Measurements from ENCODE around the gene GMCL2.
A peak's percentile ranks its signal among the peaks of the same experiment; 100 is the strongest.

GMCL2 gene

DNA sequence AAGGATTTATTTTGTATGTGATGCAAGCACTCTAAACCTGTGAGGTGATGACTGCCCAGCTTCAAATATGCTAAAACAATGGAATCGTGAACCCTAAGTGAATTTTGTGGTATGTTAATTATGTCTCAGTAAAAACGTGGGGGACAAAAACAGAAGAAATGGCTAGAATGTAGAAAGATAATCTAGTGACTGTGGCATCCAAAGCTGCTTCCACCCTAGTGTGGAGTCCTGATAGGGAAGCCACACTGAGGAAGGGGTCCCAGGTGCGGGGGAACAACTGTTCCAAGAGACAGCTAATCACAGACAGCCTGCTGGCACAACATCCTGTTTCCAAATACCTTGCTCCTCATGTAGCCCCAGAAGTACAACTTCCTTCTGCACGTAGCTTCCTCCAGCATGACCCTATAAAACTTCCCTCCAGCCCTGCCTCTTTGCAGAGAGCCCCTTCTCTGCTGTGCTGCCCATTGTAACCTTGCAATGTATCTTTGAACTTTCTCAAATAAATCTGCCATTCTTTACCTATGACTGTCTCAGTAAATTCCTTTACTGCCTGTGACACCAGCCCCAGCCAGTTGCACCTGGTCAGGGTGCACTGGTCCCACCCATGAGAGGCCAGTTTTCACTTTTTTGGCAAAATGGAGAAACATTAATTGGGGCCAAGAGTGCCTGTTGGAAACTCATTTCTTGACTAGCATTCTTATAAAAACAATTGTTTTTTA is 4.9 kb downstream of the GMCL2 start:
- DNase-seq (ENCODE audit: low spot score) (no peak), FAIRE-seq (no peak)

DNA sequence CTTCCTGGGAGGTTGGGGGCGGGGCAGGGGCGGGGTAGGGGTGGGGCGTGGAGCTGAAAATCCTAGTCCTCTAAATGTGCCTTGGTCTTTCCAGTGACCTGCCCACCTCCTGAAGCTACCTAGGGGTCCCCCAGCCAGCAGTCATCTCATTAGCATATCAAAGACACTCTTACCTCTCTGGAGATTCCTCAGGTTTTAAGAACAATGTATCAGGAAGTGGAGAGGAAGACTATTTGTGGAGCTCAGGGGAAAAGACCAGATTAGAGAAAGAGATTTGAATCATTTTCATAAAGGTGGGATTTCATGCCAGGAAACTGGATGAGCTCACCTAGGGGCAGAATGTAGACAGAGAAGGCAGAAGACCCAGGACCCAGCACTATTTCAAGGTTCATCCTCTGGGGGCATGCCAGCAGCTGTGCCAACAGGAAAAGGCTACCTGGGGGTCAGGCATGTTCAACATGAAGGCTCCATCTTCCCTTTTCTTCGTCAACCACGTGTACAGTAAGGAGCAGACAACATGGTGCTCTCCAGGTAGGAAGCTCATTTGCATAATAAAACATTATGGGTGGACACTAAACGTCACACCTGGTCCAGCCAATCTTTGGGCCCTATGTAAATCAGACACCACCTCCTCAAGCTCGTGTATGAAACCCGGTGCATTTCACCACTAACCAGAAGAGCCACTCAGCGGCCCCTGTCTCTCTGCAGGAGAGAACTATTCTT is 6.9 kb downstream of the GMCL2 start:
- no peak for DNase-seq (ENCODE audit: low spot score)
- FAIRE-seq = no peak

DNA sequence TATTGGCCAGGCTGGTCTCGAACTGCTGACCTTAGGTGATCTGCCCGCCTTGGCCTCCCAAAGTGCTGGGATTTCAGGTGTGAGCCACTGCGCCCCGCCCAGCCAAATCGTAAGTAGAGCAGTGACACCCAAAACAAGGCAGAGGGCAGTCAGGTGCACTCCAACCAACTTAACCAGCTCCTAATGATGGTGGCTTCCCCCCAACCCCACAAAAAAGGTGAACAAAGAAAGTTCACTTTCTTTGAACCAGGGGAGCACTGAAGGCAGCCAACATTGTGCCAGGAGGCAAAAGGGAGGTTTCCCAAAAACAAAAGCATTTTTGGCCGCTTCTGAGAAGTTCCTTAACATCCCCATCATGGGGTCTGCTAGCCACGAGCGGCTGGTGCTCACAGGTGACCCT is 9.6 kb downstream of the GMCL2 start:
- DNase-seq (ENCODE audit: low spot score) = no peak
- no peak for FAIRE-seq

DNA sequence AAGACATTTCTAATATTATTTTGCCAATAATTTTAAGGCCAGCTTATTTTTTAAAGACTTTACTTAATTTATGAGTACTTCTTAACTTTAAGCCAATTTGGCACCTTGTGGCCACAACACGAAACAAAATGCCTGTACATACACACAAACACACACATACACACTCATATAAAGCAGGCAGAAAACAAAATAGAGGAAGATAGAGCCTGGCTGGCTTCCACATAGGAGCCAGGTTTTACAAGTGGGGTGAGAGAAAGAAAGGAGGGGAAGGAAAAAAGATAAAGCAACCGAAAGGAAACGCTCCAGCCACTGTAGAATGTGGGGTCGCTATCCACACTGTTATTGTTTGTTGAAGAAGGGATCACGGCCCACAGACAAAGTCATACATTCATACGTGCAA is 10.4 kb downstream of the GMCL2 start:
- no peak for FAIRE-seq

DNA sequence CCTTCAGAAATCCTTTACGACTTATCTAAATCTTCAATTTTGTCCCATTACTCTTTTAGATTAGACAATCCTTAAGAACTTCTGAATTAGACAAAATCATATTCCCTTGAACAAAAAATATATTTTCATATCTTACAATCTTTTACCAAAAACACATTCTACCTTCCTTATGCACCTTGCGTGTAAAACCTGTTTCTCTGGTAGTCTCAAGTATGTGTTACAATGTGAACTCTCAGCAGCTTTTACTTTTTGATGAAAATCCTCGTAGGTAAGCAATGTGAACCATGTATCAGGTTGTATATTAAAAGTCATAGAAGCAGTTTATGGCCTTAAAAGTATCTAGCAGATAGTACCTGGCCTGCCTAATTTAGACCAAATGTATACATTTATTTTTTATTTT is 12.7 kb downstream of the GMCL2 start:
- no peak for FAIRE-seq

More for the DNA sequence above, 10.4 kb downstream of the GMCL2 start:
- no peak for DNase-seq (ENCODE audit: low spot score)

DNA sequence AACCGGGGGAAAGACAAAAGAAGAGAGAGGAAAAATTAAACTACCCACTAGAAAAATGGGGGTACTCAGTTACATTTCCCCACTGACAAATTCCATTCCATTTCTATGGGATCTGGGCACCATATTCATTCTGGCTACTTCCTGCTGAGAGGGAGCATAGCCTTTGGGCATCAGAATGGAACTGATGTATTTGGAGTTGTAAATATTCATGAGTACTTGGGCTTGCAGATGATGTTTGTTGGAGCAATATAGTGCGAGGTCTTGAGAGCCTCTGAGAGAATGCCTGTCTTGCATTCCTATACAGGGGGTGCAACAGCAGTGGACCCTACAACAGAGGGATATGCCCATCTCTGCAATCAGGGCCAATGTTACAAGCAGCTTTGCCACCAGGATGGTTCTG is 16.7 kb downstream of the GMCL2 start:
- FAIRE-seq (no peak), DNase-seq (ENCODE audit: low spot score) (no peak)

More for the DNA sequence above, 12.7 kb downstream of the GMCL2 start:
- DNase-seq (ENCODE audit: low spot score) = no peak

DNA sequence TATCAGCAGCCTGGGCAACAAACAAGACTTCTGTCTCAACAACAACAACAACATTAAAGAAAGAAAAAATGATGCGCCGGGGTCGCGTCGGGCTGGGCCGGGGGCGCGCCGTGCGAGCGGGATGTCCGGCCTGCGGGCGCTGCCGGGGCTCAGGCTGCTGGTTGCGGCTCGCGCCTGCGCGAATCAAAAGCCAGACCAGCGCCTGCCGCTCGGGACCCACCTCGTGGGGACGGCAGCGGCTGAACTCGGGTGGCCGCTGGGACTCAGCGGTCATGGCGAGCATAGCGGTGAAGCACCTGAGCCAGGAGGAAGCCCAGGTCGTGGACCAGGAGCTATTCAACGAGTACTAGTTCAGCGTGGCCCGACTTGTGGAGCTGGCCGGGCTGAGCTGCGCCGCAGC is 21.6 kb downstream of the GMCL2 start:
- FAIRE-seq (no peak), DNase-seq (ENCODE audit: low spot score) (no peak)

DNA sequence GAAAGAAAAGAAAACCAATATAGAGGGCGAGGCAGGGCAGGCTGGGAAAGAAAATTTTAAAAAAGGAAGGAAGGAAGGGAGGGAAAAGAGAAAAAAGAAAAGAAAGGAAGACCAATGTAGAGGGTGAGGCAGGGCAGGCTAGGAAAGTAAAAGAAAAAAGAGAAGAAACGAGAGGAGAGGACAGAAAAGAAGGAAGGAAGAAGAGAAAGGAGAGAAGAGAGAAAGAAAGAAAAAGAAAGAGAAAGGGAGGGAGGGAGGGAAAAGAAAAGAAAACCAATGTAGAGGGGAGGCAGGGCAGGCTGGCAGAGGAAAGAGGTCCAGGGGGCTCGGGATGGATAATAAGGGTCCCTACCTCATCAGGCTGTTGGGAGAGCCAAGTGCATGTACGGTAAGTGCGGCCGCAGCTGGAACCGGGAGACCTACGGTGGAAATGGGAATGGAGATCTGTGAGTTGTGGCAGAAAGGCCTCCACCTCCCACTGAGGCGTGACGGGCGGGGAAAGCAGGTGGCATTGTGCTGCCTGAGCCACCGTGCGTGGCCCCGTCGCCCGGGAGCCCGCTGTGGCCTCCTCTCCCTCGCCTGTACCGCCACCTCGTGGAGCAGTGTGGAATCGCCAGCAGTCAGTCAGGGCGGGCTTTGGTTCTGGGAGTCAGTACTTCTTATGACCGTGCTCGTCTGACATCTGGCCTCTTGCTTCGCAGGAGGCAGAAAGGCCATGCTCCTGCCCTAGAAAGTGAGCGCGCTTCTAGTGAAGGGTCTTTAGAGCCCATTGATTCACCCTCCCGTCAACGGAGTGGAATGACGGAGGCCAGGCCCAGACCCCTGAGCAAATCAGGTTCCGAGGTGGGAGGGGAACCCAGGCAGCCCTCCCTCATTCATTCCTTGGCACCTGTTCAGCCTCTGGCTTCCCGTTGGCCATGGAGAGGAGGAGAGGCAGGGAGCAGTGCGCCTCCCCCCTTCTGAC is 23.1 kb downstream of the GMCL2 start:
- DNase-seq (ENCODE audit: low spot score) (peak; percentile 87), FAIRE-seq (peak; percentile 42)

DNA sequence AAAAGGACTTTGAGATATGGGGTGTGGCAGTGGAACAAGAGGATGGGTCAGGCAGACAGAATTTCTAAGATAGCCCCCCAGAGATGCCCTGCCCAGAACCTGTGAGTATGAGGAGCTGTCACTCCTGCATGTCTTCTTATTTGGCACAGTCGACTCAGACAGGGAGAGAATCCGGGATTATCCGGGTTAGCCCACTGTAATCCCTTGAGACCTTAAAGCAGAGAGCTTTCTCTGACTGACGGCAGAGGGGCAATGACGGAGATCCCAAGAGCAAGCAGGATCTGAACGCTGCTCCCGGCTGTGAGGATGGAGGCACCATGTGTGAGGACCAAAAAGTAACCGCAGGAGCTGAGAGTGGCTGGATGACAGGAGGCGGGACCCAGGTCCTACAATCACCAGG is 24.7 kb downstream of the GMCL2 start:
- no peak for FAIRE-seq
- DNase-seq (ENCODE audit: low spot score) = no peak

DNA sequence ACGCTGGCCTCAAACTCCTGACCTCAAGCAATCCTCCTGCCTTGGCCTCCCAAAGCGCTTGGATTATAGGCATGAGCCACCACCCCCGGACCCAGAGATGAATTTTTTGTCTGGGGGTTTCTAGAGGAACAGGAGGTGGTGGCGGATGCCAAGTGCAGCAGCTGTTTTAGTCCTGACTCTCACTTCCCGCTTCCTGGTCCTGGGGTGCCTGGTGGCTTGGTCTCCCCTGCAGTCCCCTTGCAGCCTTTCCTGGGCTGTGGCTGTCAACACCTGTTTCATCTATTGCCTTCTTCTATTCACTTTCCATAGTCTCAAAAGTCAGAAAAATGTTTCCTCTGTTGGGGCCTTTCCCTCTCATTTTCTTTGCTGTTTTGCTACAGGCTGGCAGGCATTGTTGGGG is 27.0 kb downstream of the GMCL2 start:
- FAIRE-seq (no peak), DNase-seq (ENCODE audit: low spot score) (no peak)

DNA sequence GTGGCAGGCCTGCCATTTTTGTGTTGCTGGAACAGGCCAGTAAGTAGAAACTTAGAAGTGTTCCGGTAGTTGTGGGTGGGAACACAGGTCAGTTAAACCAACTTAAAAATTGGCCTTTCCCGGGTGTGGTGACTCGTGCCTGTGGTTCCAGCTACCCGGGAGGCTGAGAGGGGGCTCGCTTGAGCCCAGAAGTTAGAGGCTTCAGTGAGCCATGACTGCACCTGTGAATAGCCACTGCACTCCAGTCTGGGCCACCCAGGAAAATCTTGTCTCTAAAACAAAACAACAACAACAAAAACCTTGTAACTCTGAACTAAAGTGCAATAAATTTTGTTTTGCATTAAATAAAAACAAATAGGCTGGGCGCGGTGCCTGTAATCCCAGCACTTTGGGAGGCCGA is 32.1 kb downstream of the GMCL2 start:
- FAIRE-seq (no peak), DNase-seq (ENCODE audit: low spot score) (no peak)

DNA sequence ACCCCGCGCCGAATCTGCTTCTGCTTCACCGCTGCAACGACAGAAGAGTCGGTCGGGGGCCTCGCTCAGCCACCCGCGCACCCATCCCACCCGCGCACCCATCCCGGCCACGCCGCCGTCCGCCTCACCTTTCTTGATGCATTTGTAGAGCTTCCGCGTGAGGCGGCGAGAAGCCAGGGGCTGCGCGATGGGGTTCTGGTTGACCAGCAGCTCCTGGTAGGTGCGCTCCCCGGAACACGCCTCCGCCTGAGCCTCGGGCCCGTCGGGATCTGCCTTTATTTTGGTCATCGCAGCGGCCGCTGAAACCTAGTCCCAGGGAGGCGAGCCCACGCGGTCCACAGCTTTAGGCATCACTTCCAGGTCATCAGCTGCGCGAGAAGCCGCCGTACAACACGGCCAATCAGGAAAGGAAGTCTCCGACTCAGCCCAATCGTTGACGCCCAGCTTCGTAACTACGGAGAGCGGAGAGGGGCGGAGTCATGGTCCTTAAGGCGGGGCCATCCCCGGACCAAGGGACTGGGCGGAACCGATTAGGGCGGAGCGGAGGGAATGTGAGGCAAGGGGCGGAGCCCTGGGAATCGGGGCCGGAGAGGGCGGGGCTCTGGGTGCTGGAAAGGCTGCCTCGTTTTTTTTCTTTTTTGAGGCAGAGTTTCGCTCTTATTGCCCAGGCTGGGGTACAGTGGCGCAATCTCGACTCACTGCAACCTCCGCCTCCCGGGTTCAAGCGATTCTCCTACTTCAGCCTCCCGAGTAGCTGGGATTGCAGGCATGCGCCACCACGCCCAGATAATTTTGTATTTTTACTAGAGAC is 33.4 kb downstream of the GMCL2 start, which contains the start of gene NHP2:
Gene NHP2 (minus strand): TSS at position 356 of the 811 bp plus-strand sequence. CDS start 68 bp downstream, at position 288.
- peak; percentile 87 for FAIRE-seq
- peak; percentile 97 for DNase-seq (ENCODE audit: low spot score)

DNA sequence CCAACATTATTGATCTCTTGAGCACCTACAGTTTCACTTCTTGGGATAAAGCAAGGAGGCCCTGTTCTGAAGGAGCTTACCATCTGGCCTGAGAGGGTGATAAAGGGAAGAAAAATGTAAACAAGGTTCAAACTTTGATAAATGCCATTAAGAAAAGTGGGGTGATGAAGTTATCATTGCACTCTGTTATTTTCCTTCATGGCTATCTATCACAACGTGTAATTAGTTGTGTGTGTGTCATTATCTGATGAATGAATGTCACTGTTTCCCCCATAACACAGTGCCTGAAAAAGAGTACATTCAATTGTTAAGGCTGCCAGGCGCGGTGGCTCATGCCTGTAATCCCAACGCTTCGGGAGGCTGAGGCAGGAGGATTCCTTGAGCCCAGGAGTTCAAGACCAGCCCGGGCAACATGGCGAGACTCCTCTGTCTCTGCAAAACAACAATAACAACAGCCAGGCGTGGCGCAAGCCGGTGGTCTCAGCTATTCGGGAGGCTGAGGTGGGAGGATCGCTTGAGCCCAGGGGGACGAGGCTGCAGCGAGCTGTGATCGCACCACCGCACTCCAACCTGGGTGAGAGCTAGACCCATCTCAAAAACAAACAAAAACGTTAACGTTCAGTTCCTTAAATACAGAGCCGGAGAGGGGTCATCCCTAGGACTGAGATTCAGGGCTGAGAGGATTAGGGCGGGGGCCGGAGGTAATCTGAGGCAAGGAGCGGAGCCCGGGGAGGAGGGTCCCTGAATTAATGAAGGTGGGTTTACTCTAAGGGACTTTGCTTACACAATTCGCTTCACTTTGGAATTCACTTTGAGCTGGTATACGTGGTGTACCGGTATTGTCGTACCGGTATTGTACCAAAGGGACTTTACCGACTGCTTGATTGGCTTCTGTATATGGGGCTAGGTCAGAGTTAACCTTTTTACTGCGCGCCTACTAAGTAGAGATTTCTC is 34.4 kb downstream of the GMCL2 start:
- DNase-seq (ENCODE audit: low spot score) (no peak), FAIRE-seq (no peak)

DNA sequence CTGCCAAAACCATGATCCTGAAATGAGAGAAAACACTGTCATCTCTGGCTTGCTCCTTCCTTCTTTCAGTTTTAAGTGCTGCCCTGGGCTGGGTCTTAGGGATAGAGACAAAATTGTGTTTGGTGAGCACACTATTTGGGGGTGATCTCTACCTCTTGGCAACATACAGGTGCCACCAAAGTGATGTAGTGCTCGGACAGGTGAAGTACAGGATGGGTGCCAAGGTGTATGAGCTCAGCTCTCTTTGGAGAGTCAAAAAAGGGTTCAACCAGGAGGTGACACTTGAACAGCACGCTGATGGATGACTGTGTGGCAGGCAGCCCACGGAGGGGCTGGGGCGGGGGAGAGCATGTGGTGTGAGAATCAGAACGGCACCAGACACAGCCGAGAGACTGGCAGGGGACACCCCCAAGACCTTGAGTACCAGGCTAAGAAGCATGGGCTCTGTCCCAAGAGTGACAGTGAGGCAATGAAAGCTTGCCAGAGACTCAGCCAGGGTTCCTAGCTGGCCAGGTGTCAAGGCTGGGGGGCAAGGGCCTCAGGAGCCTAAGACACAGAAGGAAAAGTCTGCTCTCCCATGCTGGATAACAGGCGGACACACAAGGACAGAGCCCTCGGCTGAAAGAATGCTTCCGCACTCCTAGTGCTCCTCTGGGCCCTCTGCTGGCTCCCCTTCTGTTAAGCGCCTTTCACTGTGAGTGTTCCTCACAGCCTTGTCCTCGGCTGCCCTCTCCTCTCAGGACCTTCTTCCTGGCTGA is 36.0 kb downstream of the GMCL2 start:
- DNase-seq (ENCODE audit: low spot score) (no peak), FAIRE-seq (no peak)

DNA sequence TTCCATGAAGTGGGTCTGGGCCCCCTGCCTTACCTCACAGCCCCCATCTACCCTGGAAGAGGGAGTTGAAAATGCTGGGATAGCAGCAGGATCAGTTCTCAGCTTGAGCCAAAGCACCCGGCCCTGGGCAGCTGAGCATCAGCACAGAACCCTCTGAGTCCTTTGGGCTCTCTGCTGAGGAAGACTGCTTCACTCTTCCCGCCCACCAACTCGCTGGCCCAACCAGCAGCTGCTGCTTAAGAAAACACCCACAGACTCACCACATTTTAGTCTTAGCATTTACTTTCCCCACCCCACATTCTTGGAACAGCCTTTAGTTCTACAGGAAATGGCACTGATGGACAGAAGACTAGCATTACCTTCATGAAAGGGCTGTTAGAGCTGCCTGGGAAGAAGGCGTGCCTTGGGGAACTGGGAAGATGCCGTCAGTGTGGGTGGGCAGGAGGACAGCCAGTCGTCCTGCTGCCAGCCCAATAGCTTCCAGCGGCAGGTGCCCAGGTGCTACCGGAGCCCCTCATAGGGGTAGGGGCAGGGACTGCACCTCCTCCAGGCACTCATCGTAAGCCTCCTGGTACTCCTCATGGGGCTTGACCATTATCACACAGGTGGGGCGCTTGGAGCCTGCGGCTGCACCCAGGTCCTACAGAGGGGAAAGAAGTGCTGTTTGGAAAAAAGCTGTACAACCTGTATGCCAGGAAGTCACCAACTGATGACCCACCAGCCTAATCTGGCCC is 37.8 kb downstream of the GMCL2 start:
- no peak for FAIRE-seq
- no peak for DNase-seq (ENCODE audit: low spot score)

DNA sequence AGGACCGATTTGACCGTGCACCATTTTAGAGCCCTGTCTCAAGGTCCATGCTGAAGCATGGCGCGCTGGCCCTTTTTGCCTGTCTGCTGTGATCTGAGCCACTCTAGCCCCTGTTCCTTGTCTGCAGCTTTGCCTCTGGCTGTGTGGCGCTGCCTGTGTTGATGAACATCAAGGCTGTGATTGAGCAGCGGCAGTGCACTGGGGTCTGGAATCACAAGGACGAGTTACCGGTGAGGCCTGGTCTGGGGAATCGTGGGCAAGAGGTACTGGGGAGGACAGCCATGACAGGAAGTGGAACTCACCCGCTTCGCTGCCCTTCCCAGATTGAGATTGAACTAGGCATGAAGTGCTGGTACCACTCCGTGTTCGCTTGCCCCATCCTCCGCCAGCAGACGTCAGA is 39.8 kb downstream of the GMCL2 start:
- FAIRE-seq (no peak), DNase-seq (ENCODE audit: low spot score) (no peak)

DNA sequence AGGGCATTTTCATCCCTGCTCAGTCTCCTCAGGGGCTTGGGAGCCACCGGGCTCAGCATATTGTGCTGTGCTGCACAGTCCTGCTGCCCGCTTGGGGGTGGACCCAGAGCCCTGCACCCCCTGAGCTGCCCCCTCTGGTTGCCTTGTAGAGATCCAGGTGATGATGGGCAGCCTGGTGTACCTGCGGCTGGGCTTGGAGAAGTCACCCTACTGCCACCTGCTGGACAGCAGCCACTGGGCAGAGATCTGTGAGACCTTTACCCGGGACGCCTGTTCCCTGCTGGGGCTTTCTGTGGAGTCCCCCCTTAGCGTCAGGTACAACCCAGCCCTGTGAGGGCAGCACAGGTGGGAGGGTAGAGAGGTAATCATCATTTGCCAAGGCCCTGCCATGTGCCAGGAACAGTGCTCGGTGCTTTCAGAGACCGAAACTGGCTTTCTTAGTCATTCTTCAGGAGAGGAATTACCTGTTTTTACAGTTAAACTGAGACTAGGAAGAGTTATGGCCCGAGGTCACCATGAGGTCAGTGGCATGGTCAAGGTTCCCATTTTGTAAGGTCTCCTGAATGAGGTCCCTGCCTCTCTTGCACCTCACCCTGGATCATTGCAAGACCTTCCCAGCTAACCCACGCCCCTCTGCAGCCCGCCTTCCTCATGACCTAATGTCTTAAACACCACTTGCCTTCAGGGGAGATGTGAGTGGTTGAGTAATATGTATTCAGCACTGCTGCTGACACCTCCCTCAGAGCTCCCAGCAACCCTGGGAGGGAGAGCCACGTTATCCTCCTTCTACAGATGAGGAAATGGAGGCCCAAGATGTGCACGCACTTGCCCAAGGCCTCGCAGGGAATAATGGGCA is 41.0 kb downstream of the GMCL2 start:
- peak; percentile 69 for DNase-seq (ENCODE audit: low spot score)
- no peak for FAIRE-seq
